Measurements from ENCODE around the gene MAP2K5. TPM values are rescaled to one million over a fixed set of nuclear protein-coding genes. Genes with fewer than 3 reads are reported as not detected.

Gene MAP2K5
- total RNA-seq, 2 experiments from 2014 or later, result 16.9 to 17.4 TPM

GRCh38 chr15:67719330-67719959 lies 176.9 kb downstream of the MAP2K5 start:
- CTCF ChIA-PET, result no interaction called here

GRCh38 chr15:67720556-67721175 lies 178.2 kb downstream of the MAP2K5 start:
- Mint-ChIP-seq H3K4me1 (no peaks in the 10 kb centered on the region), H3K27me3 (no peaks in the 10 kb centered on the region), H3K9me3 (no peaks in the 10 kb centered on the region), H3K36me3 (ENCODE audit: low read depth) (no peaks in the 10 kb centered on the region), H3K4me3 (no peak overlapping the region), H3K27ac (no peak overlapping the region)
- DNase-seq, result no peak
- CTCF ChIA-PET, result no interaction called here
- POLR2A ChIA-PET, result no interaction called here

More at GRCh38 chr15:67719330-67719959, 176.9 kb downstream of the MAP2K5 start:
- Mint-ChIP-seq H3K4me1 (no peaks in the 10 kb centered on the region), H3K9me3 (no peaks in the 10 kb centered on the region), H3K27ac (no peak overlapping the region), H3K27me3 (no peaks in the 10 kb centered on the region), H3K36me3 (ENCODE audit: low read depth) (no peaks in the 10 kb centered on the region), H3K4me3 (no peak overlapping the region)
- POLR2A ChIA-PET, result no interaction called here
- no peak for DNase-seq

DNA sequence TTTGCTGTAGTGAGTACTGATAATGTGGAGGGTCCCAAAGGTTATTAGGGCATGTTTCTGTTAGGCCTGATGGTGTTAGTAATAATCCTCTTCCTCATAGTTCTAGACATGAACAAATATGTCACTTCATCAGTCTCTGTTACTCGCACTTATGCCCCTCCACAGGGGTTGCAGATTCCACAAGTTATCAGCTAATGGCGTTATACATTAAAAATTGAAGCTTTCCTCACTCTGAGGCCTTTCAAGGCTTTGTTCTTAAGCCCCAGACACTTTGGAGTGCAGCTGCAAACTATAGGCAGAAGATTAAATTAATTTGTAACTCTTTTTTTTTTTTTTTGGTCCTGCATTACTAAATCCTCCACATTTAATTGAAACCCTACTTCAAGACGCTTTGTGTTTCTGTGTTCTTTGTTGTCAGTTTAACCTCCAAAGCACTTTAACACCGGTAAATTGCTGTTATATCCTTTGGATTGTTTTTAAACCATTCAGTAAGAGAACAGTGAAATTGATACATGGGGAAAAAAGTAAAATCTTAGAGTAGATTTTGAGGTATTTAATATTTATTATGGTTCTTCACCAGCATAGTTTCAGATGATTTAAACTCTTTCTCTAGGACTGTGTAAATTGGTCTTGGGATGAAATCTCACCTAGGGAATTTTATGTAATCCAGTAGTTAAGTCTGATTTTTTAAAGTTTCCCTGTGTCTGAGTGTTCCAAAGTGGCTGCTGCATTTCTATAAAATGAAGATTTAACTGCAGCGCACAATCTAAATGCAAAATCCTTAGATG lies 179.7 kb downstream of the MAP2K5 start:
- Mint-ChIP-seq H3K9me3 (no peaks in the 10 kb centered on the region), H3K36me3 (ENCODE audit: low read depth) (no peaks in the 10 kb centered on the region), H3K4me1 (no peaks in the 10 kb centered on the region), H3K27me3 (no peaks in the 10 kb centered on the region), H3K27ac (no peak overlapping the region), H3K4me3 (no peak overlapping the region)
- DNase-seq, result no peak
- ChIA-PET POLR2A (no interaction called here), CTCF (no interaction called here)

GRCh38 chr15:67723294-67724024 lies 181.0 kb downstream of the MAP2K5 start:
- CTCF ChIA-PET, result no interaction called here
- H3K27me3 Mint-ChIP-seq, result no peaks in the 10 kb centered on the region
- no peaks in the 10 kb centered on the region for H3K36me3 Mint-ChIP-seq (ENCODE audit: low read depth)
- H3K27ac Mint-ChIP-seq, result no peak overlapping the region
- H3K9me3 Mint-ChIP-seq, result no peaks in the 10 kb centered on the region
- POLR2A ChIA-PET, result no interaction called here
- no peak overlapping the region for H3K4me3 Mint-ChIP-seq
- H3K4me1 Mint-ChIP-seq, result no peaks in the 10 kb centered on the region
- no peak for DNase-seq

GRCh38 chr15:67724691-67725375 lies 182.3 kb downstream of the MAP2K5 start:
- ChIA-PET CTCF (no interaction called here), POLR2A (no interaction called here)
- H3K27ac Mint-ChIP-seq, result no peak overlapping the region
- no peak for DNase-seq
- no peaks in the 10 kb centered on the region for H3K36me3 Mint-ChIP-seq (ENCODE audit: low read depth)
- H3K4me1 Mint-ChIP-seq, result no peaks in the 10 kb centered on the region
- H3K4me3 Mint-ChIP-seq, result no peak overlapping the region
- H3K27me3 Mint-ChIP-seq, result no peaks in the 10 kb centered on the region
- no peaks in the 10 kb centered on the region for H3K9me3 Mint-ChIP-seq

DNA sequence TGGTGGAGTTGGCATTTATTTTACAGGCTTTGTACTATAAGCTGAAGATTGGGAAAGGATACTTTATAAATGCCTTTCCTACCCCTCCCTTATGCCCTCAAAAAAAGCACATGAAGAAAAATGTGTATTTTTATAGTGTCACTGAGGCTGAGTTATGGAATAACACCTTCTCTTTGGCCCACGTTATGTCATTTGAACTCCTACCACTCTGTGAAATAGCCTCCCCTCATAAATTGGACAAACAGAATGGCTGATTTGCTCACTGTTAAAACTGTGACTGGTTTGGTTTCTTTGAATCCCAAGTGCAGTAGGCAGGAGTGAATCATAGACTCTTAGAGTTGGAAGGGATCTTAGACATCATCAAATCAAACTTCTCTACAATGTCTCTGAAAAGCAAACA lies 187.6 kb downstream of the MAP2K5 start:
- CTCF ChIA-PET, result no interaction called here
- POLR2A ChIA-PET, result no interaction called here

DNA sequence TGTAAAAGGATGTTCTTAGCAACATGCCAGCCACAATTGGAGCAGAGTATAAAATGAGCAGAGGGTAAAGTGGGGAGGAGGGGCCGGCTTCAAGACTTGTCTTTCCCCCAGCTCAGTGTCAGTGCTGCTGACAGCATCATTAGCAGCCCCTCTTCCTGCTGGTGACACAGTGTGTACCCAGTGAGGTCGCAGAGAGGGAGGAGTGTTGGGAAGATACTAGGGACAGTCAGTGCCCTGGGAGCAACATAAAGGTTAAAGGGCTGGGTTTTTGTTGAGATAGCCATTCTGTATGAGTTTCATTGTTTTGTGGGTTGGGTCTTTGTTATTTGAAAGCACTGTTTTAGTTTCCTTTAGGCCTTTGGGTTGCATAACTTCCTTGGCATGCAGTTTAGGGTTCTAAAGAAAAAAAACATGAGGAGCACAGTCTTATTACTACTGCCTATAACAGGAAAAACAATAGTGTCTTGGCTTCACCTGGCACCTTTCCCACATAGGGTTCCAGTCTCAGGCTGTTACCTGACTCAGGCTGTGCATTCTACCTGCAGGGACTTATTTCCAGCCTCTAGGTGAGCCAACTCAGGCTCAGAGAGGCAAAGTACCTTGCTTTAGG lies 188.7 kb downstream of the MAP2K5 start:
- Mint-ChIP-seq H3K4me1 (peaks cover 10% of the 10 kb centered on the region), H3K27me3 (no peaks in the 10 kb centered on the region), H3K36me3 (ENCODE audit: low read depth) (no peaks in the 10 kb centered on the region), H3K4me3 (no peak overlapping the region), H3K9me3 (no peaks in the 10 kb centered on the region), H3K27ac (no peak overlapping the region)
- POLR2A ChIA-PET, result no interaction called here
- no peak for DNase-seq
- CTCF ChIA-PET, result no interaction called here

More for the DNA sequence above, 187.6 kb downstream of the MAP2K5 start:
- Mint-ChIP-seq H3K36me3 (ENCODE audit: low read depth) (no peaks in the 10 kb centered on the region), H3K4me1 (no peaks in the 10 kb centered on the region), H3K27me3 (no peaks in the 10 kb centered on the region), H3K9me3 (no peaks in the 10 kb centered on the region), H3K4me3 (no peak overlapping the region), H3K27ac (no peak overlapping the region)
- no peak for DNase-seq

DNA sequence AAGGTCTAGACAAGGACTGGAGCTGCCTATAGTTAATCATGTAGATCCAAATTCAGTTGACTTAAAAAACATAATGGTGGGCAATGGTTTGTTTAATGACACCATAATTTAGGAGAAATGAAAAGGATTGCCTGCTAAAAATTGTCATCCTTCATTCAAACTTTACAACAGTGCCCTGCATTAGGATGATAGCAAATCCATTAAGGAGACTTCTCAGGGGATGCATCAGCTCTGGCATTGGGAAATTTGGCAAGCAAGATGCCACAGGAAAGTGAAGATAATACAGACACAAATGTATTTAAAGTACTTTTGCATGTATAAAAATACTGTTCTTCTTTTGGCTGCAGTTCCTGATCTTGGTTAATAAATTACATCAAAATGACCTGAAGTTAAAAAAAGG lies 189.7 kb downstream of the MAP2K5 start:
- H3K9me3 Mint-ChIP-seq, result no peaks in the 10 kb centered on the region

GRCh38 chr15:67732671-67733374 lies 190.3 kb downstream of the MAP2K5 start:
- no peaks in the 10 kb centered on the region for H3K9me3 Mint-ChIP-seq
- peaks cover 10% of the 10 kb centered on the region for H3K4me1 Mint-ChIP-seq
- no peak overlapping the region for H3K4me3 Mint-ChIP-seq
- no peak for DNase-seq
- no peaks in the 10 kb centered on the region for H3K27me3 Mint-ChIP-seq
- no peak overlapping the region for H3K27ac Mint-ChIP-seq
- H3K36me3 Mint-ChIP-seq (ENCODE audit: low read depth), result no peaks in the 10 kb centered on the region
- POLR2A ChIA-PET, result interaction anchor here (0.5 kb wide), 1 partner anchor 992 kb away, joined by 4 read pairs; no protein-coding TSS in a partner anchor
- CTCF ChIA-PET, result no interaction called here

More for the DNA sequence above, 189.7 kb downstream of the MAP2K5 start:
- H3K27ac Mint-ChIP-seq, result no peak overlapping the region
- H3K27me3 Mint-ChIP-seq, result no peaks in the 10 kb centered on the region
- no peak for DNase-seq
- H3K4me1 Mint-ChIP-seq, result peaks cover 10% of the 10 kb centered on the region
- no peak overlapping the region for H3K4me3 Mint-ChIP-seq
- ChIA-PET CTCF (no interaction called here), POLR2A (interaction anchor here (0.5 kb wide), 1 partner anchor 991 kb away, joined by 4 read pairs; no protein-coding TSS in a partner anchor)
- no peaks in the 10 kb centered on the region for H3K36me3 Mint-ChIP-seq (ENCODE audit: low read depth)

- POLR2A ChIA-PET, result no interaction called here
- Mint-ChIP-seq H3K9me3 (no peaks in the 10 kb centered on the region), H3K4me1 (peaks cover 16% of the 10 kb centered on the region)
These were observed 193.4 kb downstream of the MAP2K5 start for GRCh38 chr15:67735896-67736295.

DNA sequence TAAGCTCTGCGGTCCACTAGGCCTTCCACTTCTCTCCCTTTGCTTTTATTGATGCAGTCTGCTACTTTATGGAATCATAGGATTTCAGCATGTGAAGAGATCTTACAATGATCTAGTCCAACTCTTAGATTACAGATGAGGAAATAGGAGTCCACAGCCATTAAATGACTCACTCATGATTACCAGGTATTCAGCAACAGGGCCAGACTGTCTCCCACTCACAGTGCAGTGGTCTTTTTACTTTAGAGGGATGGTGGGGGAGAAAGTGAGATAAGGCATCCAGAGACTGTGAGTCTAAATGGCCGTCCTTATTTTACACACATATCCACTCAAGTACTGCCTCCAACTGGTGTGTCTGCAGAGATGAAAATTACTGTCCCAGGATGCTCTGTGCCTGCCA lies 194.3 kb downstream of the MAP2K5 start:
- Mint-ChIP-seq H3K9me3 (no peaks in the 10 kb centered on the region), H3K27ac (no peak overlapping the region), H3K27me3 (no peaks in the 10 kb centered on the region), H3K4me1 (peaks cover 23% of the 10 kb centered on the region), H3K36me3 (ENCODE audit: low read depth) (no peaks in the 10 kb centered on the region), H3K4me3 (no peak overlapping the region)
- DNase-seq, result no peak
- ChIA-PET POLR2A (no interaction called here), CTCF (no interaction called here)

More at GRCh38 chr15:67735896-67736295, 193.4 kb downstream of the MAP2K5 start:
- CTCF ChIA-PET, result no interaction called here
- H3K27ac Mint-ChIP-seq, result no peak overlapping the region
- no peak for DNase-seq
- no peaks in the 10 kb centered on the region for H3K27me3 Mint-ChIP-seq
- no peaks in the 10 kb centered on the region for H3K36me3 Mint-ChIP-seq (ENCODE audit: low read depth)
- H3K4me3 Mint-ChIP-seq, result no peak overlapping the region

GRCh38 chr15:67738056-67738455 lies 195.6 kb downstream of the MAP2K5 start:
- ChIA-PET CTCF (no interaction called here), POLR2A (no interaction called here)
- no peak for DNase-seq
- Mint-ChIP-seq H3K4me3 (no peak overlapping the region), H3K27ac (no peak overlapping the region), H3K4me1 (peaks cover 23% of the 10 kb centered on the region), H3K9me3 (no peaks in the 10 kb centered on the region), H3K27me3 (no peaks in the 10 kb centered on the region), H3K36me3 (ENCODE audit: low read depth) (no peaks in the 10 kb centered on the region)

Data from activated CD4-positive, alpha-beta memory T cell treated with anti-CD3 and anti-CD28 coated beads, Interleukin-2, amount 10 ng/mL, durations not matched to agents 7 days and 5 days (primary cell).